Measurements from ENCODE around the gene LRRC3B.

GRCh38 chr3:26588931-26589330, 33.6 kb upstream of the LRRC3B start:
- TF ChIP-seq POLR2A (IDR thresholded peaks at IDR 0.05), result no peak
- no peak for TF ChIP-seq CTCF (IDR thresholded peaks at IDR 0.05)
- no peak for TF ChIP-seq EP300 (IDR thresholded peaks at IDR 0.05)
